Activated naive CD4-positive, alpha-beta T cell treated with anti-CD3 and anti-CD28 coated beads, Interleukin-2, amount 50 U/mL, for 72 hours (primary cell): ENCODE results near the gene SREBF2. TPM values are rescaled to one million over a fixed set of nuclear protein-coding genes. Genes with fewer than 3 reads are reported as not detected.

Experiments used
- ATAC-seq, 2 donors: fragments of 150-1000 bp; cut with Tn5 transposase; 2 replicates each; pipeline ENCODE4 v1.10.0; 2021; ENCODE audit warnings: mild to moderate bottlenecking in 2 of 2, moderate library complexity in 2 of 2
- DNase-seq, 2 donors: peaks; one replicate each; pipeline ENCODE4 v3.0.0; 2021 to 2022; ENCODE audit warnings: low spot score in 2 of 2
- H3K27ac Mint-ChIP-seq, 2 donors: one replicate each; pipeline ENCODE4 v1.8.0; 2022; ENCODE audit warnings: mild to moderate bottlenecking in 2 of 2, mixed read lengths in 2 of 2
- H3K36me3 Mint-ChIP-seq, 2 donors: one replicate each; pipeline ENCODE4 v1.8.0; 2022; ENCODE audit warnings: mixed read lengths in 2 of 2
- H3K9me3 Mint-ChIP-seq, 2 donors: one replicate each; pipeline ENCODE4 v1.8.0; 2022; ENCODE audit warnings: mixed read lengths in 2 of 2
- total RNA-seq, 2 donors: library from RNA; stranded (reverse); gene quantifications; one replicate each; pipeline ENCODE4 v1.2.3, GENCODE V29; 2022

The SREBF2 gene
- total RNA-seq: 100 to 1,000 TPM; 162 to 163 TPM

GRCh38 chr22:41832553-41833368 lies at the start of gene SREBF2:
SREBF2 (plus strand) TSS chr22:41833105; CDS start chr22:41833271, 166 bp downstream.
- DNase-seq (peak; percentile 98), ATAC-seq (peak; percentile 92 to 97)
- Mint-ChIP-seq H3K27ac (peak within 1 kb of the TSS; percentile 98 to 99), H3K9me3 (peaks cover 0 to 6% of the 10 kb centered on the region in 2 donors), H3K36me3 (peaks cover 20 to 57% of the 10 kb centered on the region in 2 donors)

- ATAC-seq (no peak), DNase-seq (no peak)
- no peaks in the 10 kb centered on the region for H3K9me3 Mint-ChIP-seq
- H3K27ac Mint-ChIP-seq: no peak overlapping the region
- H3K36me3 Mint-ChIP-seq: peaks cover 0 to 5% of the 10 kb centered on the region in 2 donors
Measured at GRCh38 chr22:41787331-41787730, 45.6 kb upstream of the SREBF2 start.

GRCh38 chr22:41793871-41794270 lies 39.0 kb upstream of the SREBF2 start:
- ATAC-seq (no peak), DNase-seq (no peak)
- no peaks in the 10 kb centered on the region for H3K9me3 Mint-ChIP-seq
- H3K36me3 Mint-ChIP-seq: peaks cover 0 to 11% of the 10 kb centered on the region in 2 donors
- H3K27ac Mint-ChIP-seq: no peak overlapping the region

- Mint-ChIP-seq H3K27ac (peak overlapping the region in 1 of 2 donors; percentile 93), H3K36me3 (peaks cover 10 to 21% of the 10 kb centered on the region in 2 donors), H3K9me3 (no peaks in the 10 kb centered on the region)
- no peak for DNase-seq
- no peak for ATAC-seq
Measured at GRCh38 chr22:41798736-41799135, 34.2 kb upstream of the SREBF2 start.

GRCh38 chr22:41799486-41800347 lies 33.2 kb upstream of the SREBF2 start:
- Mint-ChIP-seq H3K27ac (peak overlapping the region; percentile 93 to 95), H3K9me3 (no peaks in the 10 kb centered on the region), H3K36me3 (peaks cover 12 to 21% of the 10 kb centered on the region in 2 donors)
- peak; percentile 21 to 31 for ATAC-seq
- DNase-seq: peak; percentile 33 to 66

GRCh38 chr22:41800348-41801146 lies 32.4 kb upstream of the SREBF2 start, which contains the start of gene CCDC134:
CCDC134 (plus strand) TSS chr22:41800679; CDS start chr22:41808891, 8,212 bp downstream.
- Mint-ChIP-seq H3K36me3 (peaks cover 12 to 21% of the 10 kb centered on the region in 2 donors), H3K27ac (peak within 1 kb of the TSS; percentile 93 to 95), H3K9me3 (no peaks in the 10 kb centered on the region)
- DNase-seq (peak; percentile 91 to 95), ATAC-seq (peak; percentile 97 to 99)

GRCh38 chr22:41801147-41801819 lies 31.6 kb upstream of the SREBF2 start:
- peaks cover 12 to 21% of the 10 kb centered on the region in 2 donors for H3K36me3 Mint-ChIP-seq

GRCh38 chr22:41801886-41802285 lies 31.0 kb upstream of the SREBF2 start:
- ATAC-seq (no peak), DNase-seq (no peak)
- no peaks in the 10 kb centered on the region for H3K9me3 Mint-ChIP-seq
- H3K36me3 Mint-ChIP-seq: peaks cover 12 to 21% of the 10 kb centered on the region in 2 donors
- peak overlapping the region in 1 of 2 donors; percentile 93 for H3K27ac Mint-ChIP-seq

More at GRCh38 chr22:41801147-41801819, 31.6 kb upstream of the SREBF2 start:
- ATAC-seq: no peak
- Mint-ChIP-seq H3K27ac (peak overlapping the region; percentile 93 to 95), H3K9me3 (no peaks in the 10 kb centered on the region)
- DNase-seq: no peak

- no peak overlapping the region for H3K27ac Mint-ChIP-seq
Measured at GRCh38 chr22:41805639-41806038, 27.3 kb upstream of the SREBF2 start.

GRCh38 chr22:41808400-41808799 lies 24.5 kb upstream of the SREBF2 start:
- ATAC-seq: no peak
- Mint-ChIP-seq H3K9me3 (no peaks in the 10 kb centered on the region), H3K27ac (no peak overlapping the region)

More at GRCh38 chr22:41805639-41806038, 27.3 kb upstream of the SREBF2 start:
- Mint-ChIP-seq H3K9me3 (no peaks in the 10 kb centered on the region), H3K36me3 (peaks cover 12 to 15% of the 10 kb centered on the region in 2 donors)
- ATAC-seq (no peak), DNase-seq (no peak)

GRCh38 chr22:41810022-41810421 lies 22.9 kb upstream of the SREBF2 start:
- Mint-ChIP-seq H3K9me3 (no peaks in the 10 kb centered on the region), H3K27ac (peak overlapping the region in 1 of 2 donors; percentile 61), H3K36me3 (no peaks in the 10 kb centered on the region)
- ATAC-seq: no peak
- DNase-seq: no peak

More at GRCh38 chr22:41808400-41808799, 24.5 kb upstream of the SREBF2 start:
- no peak for DNase-seq
- H3K36me3 Mint-ChIP-seq: peaks cover 0 to 6% of the 10 kb centered on the region in 2 donors

GRCh38 chr22:41812805-41813545 lies 19.9 kb upstream of the SREBF2 start:
- no peak for DNase-seq
- no peaks in the 10 kb centered on the region for H3K9me3 Mint-ChIP-seq
- no peak for ATAC-seq
- H3K27ac Mint-ChIP-seq: peak overlapping the region in 1 of 2 donors; percentile 4
- no peaks in the 10 kb centered on the region for H3K36me3 Mint-ChIP-seq

- no peak for ATAC-seq
- Mint-ChIP-seq H3K36me3 (no peaks in the 10 kb centered on the region), H3K27ac (peak overlapping the region; percentile 10 to 22), H3K9me3 (no peaks in the 10 kb centered on the region)
- no peak for DNase-seq
Measured at GRCh38 chr22:41813726-41814410, 19.0 kb upstream of the SREBF2 start.

- Mint-ChIP-seq H3K36me3 (no peaks in the 10 kb centered on the region), H3K9me3 (no peaks in the 10 kb centered on the region), H3K27ac (no peak overlapping the region)
- DNase-seq (no peak), ATAC-seq (no peak)
Measured at GRCh38 chr22:41815716-41816115, 17.2 kb upstream of the SREBF2 start.
